HG03097 (cell line): ENCODE results near the gene C6orf136.
"Not testable (repeated sequence)": the region's sequence is repeated elsewhere in the genome, so short reads cannot be mapped to it uniquely, and the experiment has no call there.

Source experiments
- ATAC-seq: cut with Tn5 transposase; IDR thresholded peaks from one replicate; pipeline ENCODE4 v1.9.1; 2021; ENCODE audit not compliant: unreplicated experiment, low FRiP score

Gene C6orf136

DNA sequence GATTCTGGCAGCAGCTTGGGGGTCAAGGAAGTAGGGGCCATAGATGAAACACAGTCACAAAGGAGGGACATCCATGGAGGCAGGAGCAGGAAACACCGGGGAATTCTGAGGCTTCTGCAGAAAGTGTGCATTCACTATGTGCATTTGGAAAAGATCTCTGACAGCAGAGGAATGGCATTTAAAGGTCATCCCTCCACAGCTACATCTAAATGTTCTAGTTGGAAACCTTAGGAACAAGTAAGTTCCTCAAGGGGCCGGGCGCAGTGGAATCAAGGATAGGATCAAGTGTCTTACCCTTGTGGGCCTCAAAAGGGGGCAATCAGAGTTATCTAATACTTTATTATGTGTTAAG is 8.8 kb downstream of the C6orf136 start:
- ATAC-seq, result no peak

DNA sequence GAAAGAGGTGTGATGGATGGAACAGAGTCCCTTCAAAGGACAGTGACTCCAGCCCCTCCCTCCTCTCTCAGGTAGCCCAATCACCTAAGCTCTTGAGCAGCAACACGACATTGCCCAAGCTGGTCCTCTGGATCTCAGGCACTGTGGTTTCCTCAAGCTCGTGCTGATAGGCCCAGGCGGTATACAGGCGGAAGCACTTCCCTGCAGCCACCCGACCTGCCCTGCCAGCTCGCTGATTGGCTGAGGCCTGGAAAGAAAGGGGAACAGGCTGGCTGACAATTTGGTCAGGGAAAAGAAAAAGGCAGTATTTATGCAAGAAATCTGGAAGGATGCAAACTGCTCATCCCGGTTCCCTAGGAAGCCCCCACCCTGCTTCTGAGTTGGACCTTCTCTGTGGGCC is 9.6 kb downstream of the C6orf136 start:
- no peak for ATAC-seq

DNA sequence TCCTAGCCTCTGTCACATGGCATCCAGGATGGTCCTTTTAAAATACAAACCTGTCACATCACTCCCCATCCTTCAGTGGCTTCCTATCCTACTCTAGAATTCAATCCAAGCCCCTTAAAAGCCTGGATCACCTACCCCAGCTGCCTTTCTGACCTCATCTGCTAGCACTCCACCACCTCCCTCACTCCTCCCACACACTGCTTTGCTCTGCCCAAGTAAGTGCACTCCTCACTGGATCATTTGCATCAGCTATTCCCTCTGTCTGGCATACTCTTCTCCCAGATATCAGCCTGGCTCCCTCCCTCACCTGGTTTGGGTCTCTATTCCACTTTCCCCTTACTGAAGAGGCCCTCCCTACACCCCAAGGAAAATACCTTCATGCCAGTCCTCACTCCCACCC is 10.5 kb downstream of the C6orf136 start:
- no peak for ATAC-seq

GRCh38 chr6:30657922-30658321 is 11.0 kb downstream of the C6orf136 start:
- ATAC-seq, result not testable (repeated sequence)

DNA sequence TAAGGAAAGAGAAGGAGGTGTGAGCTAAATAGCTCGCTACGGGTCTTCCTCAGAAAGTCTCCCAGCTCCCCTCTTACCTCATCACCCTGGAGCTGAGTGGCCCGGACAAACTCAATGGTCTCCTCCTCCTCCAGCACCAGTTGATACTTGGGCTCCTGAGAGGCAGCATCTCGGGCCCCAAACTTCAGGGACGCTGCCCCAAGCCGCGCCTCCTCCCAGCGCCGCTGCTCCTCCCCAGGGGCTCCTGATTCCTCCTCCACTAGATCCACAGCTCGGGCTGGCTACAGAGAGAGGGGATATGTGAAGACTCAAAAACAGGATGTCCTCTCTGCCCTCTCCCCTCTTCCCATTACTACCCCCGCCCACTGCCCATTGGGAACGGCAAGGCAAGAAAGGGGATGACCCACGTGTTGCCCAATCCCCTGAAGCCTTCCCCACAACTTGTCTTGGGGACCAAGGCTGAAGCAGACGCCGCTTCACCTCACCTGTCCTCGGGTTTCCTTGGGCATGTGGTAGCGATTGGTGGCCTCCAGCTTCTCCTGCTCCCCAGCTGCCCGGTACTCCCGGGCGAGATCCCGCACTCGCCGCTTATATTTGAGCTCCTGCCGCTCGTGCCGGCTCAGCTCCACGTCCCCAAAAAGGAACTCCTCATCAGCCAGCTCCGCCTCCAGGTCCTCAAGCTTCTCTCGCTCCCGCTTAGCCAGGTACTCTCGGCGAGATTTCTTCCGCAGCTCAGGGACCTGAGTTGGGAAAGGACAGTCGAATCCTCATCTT is 18.2 kb downstream of the C6orf136 start:
- ATAC-seq, result no peak

GRCh38 chr6:30666300-30666699 is 19.4 kb downstream of the C6orf136 start:
- ATAC-seq, result not testable (repeated sequence)

DNA sequence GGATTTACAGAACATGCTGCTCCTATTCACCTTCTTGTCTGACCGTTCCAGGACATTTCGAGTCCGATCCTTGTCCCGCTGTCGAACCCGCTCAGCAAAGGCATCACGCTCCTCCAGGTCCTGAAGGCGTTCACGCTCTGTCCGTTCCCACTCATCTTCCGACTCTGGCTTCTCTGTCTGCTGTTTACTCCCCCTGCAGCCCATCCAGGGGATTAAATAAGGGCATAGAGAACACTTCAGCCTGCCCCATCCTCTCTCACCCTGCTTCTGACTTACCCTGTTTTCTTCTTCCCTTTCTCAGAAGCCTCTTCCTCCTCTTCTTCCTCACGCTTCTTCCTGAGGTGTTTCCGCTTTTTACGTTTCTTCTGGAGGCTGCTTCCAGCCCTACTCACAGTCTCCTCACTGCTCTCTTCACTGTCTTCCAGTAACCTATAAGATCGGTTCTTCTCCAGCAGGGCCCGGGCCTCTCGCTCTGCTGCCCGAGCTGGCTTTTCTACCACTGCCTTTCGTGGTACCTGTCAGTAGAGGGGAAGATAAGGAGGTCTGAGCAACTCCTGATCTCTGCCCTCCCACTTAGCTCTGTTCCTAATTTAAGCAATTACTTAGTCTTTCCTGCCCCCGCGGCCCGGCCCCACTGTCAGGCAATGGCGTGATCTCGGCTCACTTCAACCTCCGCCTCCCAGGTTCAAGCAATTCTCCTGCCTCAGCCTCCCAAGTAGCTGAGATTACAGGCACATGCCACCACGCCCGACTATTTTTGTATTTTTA is 24.0 kb downstream of the C6orf136 start:
- no peak for ATAC-seq

DNA sequence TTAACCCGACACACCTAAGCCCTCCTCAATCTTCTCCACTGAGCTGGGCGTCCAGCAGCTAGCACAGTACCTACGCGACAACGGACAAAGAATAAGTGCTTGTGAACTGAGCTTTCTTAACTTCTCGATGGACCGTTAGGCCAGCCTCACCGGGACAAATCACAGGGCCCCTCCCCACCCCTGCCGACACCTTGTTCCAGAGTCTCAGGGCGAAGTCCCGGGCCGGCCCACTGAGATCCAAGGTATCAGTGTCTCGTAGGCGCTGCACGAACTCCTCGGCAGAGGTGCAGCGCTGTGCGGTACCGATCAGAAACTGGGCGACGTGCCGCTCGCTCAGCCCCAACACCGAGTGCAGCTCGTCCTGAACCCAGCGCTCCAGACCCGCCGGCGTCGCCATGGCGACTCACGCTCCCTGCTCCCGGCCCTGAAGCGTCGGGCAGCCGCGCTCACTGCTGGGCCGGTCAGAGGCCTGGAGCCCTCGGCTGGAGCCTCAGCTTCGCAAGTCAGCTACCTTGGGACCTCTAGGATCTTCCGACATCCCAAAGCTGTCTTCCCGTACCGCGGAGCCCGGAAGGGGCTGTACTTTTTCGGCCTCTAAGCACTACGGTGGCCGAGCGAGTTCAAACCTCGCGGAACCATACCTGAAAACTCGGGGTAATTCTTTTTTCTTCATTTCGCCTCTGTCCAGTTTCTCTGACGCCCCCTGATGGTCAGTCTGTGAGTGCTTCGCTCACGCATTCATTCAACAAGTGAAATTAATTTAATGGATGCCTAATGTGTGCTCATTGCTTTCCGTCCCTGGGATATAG is 25.7 kb downstream of the C6orf136 start, which contains the start of gene DHX16:
Gene DHX16, minus strand, starts transcription at position 562 of the 809 bp plus-strand sequence. Its CDS starts 165 bp downstream, at position 397.
- ATAC-seq, result peak; percentile 80

DNA sequence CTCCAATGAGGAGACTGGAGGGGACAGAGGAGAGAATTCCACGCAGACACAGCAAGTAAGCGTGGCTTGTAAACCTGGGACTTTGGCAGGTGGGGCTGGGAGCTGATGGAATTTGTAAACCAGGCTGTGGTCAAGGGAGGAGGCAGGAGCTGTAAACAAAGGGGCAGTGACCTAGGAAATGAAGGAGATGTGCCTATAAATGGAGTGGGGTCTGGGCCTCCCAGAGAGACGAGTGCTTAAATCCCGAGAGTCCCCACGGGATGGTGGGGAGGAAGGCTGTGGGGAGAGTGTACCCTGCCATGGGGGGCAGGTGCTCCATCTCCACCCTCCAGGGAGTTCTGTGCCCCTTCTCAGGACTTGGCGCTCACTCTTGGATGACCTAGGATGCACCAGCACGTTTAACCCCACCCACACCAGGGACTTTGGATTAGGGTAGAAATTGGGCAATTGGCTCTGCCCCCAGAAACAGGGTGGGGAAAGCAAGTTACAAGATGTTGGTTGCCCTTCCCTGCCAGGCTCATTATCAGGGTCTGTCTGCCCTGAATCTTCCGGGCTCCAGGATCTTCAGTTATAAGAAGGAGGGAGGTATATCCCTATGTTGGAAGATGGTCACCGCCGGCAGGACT is 29.8 kb downstream of the C6orf136 start:
- no peak for ATAC-seq

GRCh38 chr6:30678964-30679726 is 32.2 kb downstream of the C6orf136 start:
- ATAC-seq, result peak; percentile 39

- no peak for ATAC-seq
These were observed 33.0 kb downstream of the C6orf136 start for GRCh38 chr6:30679765-30680535.

- ATAC-seq, result no peak
These were observed 34.8 kb downstream of the C6orf136 start for GRCh38 chr6:30681766-30682142.

- ATAC-seq, result peak; percentile 28
These were observed 35.5 kb downstream of the C6orf136 start for GRCh38 chr6:30682143-30683117.

- ATAC-seq, result no peak
These were observed 36.4 kb downstream of the C6orf136 start for GRCh38 chr6:30683183-30683979.

GRCh38 chr6:30683980-30684338 is 37.0 kb downstream of the C6orf136 start:
- ATAC-seq, result no peak

DNA sequence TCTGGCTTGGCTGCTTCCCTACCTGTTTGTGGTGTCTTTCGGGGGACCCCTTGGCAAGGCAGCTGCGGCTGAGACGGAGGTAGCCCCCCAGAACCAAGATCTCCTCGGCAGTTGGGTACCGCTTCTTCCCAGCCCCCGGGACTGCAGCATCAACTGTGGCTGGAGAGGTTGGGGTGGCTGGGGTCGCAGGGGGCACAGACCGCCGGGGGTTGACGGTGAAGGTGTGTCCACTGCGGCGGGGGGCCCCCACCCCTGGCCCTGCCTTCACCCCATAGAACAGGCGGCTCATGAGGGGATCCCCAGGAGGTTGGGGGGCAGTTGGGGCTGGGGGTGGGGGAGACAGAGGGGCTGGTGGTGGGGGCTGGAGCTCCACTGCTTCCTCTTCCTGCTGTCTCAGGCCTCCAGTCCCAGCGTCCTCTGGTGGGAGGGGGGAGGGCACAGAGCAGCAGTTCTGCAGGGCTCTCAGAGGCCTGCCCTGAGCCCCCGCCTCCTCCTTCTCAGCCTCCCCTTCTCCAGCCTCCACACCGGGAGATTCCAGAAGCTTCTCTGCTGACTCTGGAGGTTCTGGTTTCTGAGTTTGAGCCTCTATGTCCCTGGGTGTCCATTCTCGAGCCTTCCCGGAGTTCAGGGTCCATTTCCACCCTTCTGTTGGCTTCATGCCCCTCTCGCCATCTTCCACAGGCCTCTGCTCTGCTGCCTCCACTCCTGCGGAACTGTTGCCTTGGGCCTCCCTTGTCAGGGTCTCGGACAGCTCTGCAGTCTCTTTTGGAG is 37.6 kb downstream of the C6orf136 start:
- ATAC-seq, result no peak
